Upper lobe of right lung (tissue), 1 donor: ENCODE measurements around the gene CDC20. TPM values are rescaled to one million over a fixed set of nuclear protein-coding genes. Genes with fewer than 3 reads are reported as not detected.

ENCODE experiments used
- ATAC-seq: fragments of 200-7000 bp; cut with Tn5 transposase; one replicate; pipeline ENCODE4 v1.9.1; 2020; ENCODE audit warnings: mild to moderate bottlenecking, moderate library complexity
- DNase-seq: peaks from one replicate; pipeline ENCODE4 v3.0.0-alpha.2; 2020
- H3K27ac ChIP-seq: fragments of 200-600 bp; one replicate; pipeline ENCODE4 v1.8.0; 2022
- H3K27me3 ChIP-seq: fragments of 200-600 bp; one replicate; pipeline ENCODE4 v1.8.0; 2022; ENCODE audit warnings: mild to moderate bottlenecking
- H3K36me3 ChIP-seq: fragments of 200-600 bp; one replicate; pipeline ENCODE4 v1.8.0; 2022
- H3K4me1 ChIP-seq: fragments of 200-600 bp; one replicate; pipeline ENCODE4 v1.8.0; 2022
- H3K4me3 ChIP-seq: fragments of 200-600 bp; one replicate; pipeline ENCODE4 v1.8.0; 2022; ENCODE audit warnings: mild to moderate bottlenecking
- H3K9me3 ChIP-seq: fragments of 200-600 bp; one replicate; pipeline ENCODE4 v1.8.0; 2022
- CTCF ChIP-seq: fragments of 200-600 bp; IDR thresholded peaks from one replicate; pipeline ENCODE4 v1.8.0; 2022; ENCODE audit warnings: antibody characterized with exemption
- intact Hi-C: fragments of 100-400 bp; cut with DNase I; formaldehyde crosslinking; loops from one replicate; pipeline ENCODE4 v1.11.0; 2022
- total RNA-seq: library from RNA; stranded (reverse); fragmentation: NEBNext Ultra II Directional; extraction: Animal tissue kit (Norgen Biotek cat#: 25700); gene quantifications from one replicate; pipeline ENCODE4 v1.2.1, GENCODE V29; 2021
- donor health status: DM: no; HTN: yes; CAD: no; lungs with severe emphysema.

The CDC20 gene
- total RNA-seq, 1 donor from 2014 or later = 1.8 TPM

GRCh38 chr1:43317817-43318471, 40.8 kb upstream of the CDC20 start:
- DNase-seq (peak; percentile 56), ATAC-seq (peak; percentile 8)
- H3K36me3 ChIP-seq = no peaks in the 10 kb centered on the region
- no peak for TF ChIP-seq CTCF
- intact Hi-C loops = no loop called here
- no peaks in the 10 kb centered on the region for H3K27me3 ChIP-seq
- H3K4me1 ChIP-seq = peaks cover 4% of the 10 kb centered on the region
- H3K9me3 ChIP-seq = no peaks in the 10 kb centered on the region
- H3K4me3 ChIP-seq = no peak overlapping the region
- H3K27ac ChIP-seq = no peak overlapping the region

- Histone ChIP-seq H3K27ac (no peak overlapping the region), H3K4me1 (peaks cover 4% of the 10 kb centered on the region), H3K36me3 (no peaks in the 10 kb centered on the region), H3K27me3 (no peaks in the 10 kb centered on the region), H3K4me3 (no peak overlapping the region), H3K9me3 (no peaks in the 10 kb centered on the region)
- ATAC-seq = no peak
- no peak for TF ChIP-seq CTCF
- DNase-seq = peak; percentile 21
- intact Hi-C loops = no loop called here
Measured at GRCh38 chr1:43318831-43319230, 40.0 kb upstream of the CDC20 start.

- no peaks in the 10 kb centered on the region for H3K9me3 ChIP-seq
- DNase-seq = peak; percentile 41
- H3K27me3 ChIP-seq = no peaks in the 10 kb centered on the region
- intact Hi-C loops = no loop called here
- ATAC-seq = no peak
- no peak overlapping the region for H3K27ac ChIP-seq
- no peak for TF ChIP-seq CTCF
- H3K4me3 ChIP-seq = no peak overlapping the region
- H3K4me1 ChIP-seq = peaks cover 4% of the 10 kb centered on the region
- H3K36me3 ChIP-seq = no peaks in the 10 kb centered on the region
Measured at GRCh38 chr1:43319288-43319687, 39.5 kb upstream of the CDC20 start.

GRCh38 chr1:43319766-43320165, 39.0 kb upstream of the CDC20 start:
- H3K4me1 ChIP-seq = peaks cover 4% of the 10 kb centered on the region
- H3K4me3 ChIP-seq = no peak overlapping the region
- no peak overlapping the region for H3K27ac ChIP-seq
- H3K9me3 ChIP-seq = no peaks in the 10 kb centered on the region
- no peaks in the 10 kb centered on the region for H3K36me3 ChIP-seq
- no peak for TF ChIP-seq CTCF
- peak; percentile 7 for ATAC-seq
- no peaks in the 10 kb centered on the region for H3K27me3 ChIP-seq
- intact Hi-C loops = no loop called here
- no peak for DNase-seq

- ATAC-seq = no peak
- no peaks in the 10 kb centered on the region for H3K36me3 ChIP-seq
- intact Hi-C loops = no loop called here
- peak; percentile 40 for DNase-seq
- no peak for TF ChIP-seq CTCF
- H3K27me3 ChIP-seq = no peaks in the 10 kb centered on the region
- H3K4me3 ChIP-seq = no peak overlapping the region
- H3K4me1 ChIP-seq = peaks cover 1% of the 10 kb centered on the region
- peaks cover 4% of the 10 kb centered on the region for H3K9me3 ChIP-seq
- no peak overlapping the region for H3K27ac ChIP-seq
Measured at GRCh38 chr1:43321331-43321891, 37.4 kb upstream of the CDC20 start.
